WTC11 (cell line): ENCODE data around the gene ENTREP3. TPM values are rescaled to one million over a fixed set of nuclear protein-coding genes. Genes with fewer than 3 reads are reported as not detected.
A peak's percentile ranks its signal among the peaks of the same experiment; 100 is the strongest.

Source experiments
- HMGA2 ChIP-seq: fragments of 250-450 bp; sonication (Bioruptor Pico); IDR thresholded peaks from 2 replicates; pipeline ENCODE4 v1.4.0; 2021; ENCODE audit warnings: mild to moderate bottlenecking, moderate library complexity
- JUN ChIP-seq: sonication (generic); formaldehyde crosslinking; IDR thresholded peaks from 2 replicates; pipeline ENCODE4 v1.8.0; 2023; ENCODE audit warnings: mild to moderate bottlenecking, missing genetic modification reagents
- NFATC4 ChIP-seq: fragments of 250-450 bp; sonication (Bioruptor Pico); IDR thresholded peaks from 2 replicates; pipeline ENCODE4 v1.9.0; 2021; ENCODE audit warnings: mild to moderate bottlenecking
- NR1H2 ChIP-seq: sonication (generic); formaldehyde crosslinking; IDR thresholded peaks from 2 replicates; pipeline ENCODE4 v1.9.0; 2021; ENCODE audit warnings: mild to moderate bottlenecking, moderate library complexity, missing genetic modification reagents
- SMAD3 ChIP-seq: sonication (generic); formaldehyde crosslinking; IDR thresholded peaks from 2 replicates; pipeline ENCODE4 v1.8.0; 2022; ENCODE audit warnings: missing genetic modification reagents, mild to moderate bottlenecking, borderline replicate concordance
- SP1 ChIP-seq: sonication (generic); formaldehyde crosslinking; conservative IDR thresholded peaks from 2 replicates; pipeline ENCODE4 v1.8.1; 2022; ENCODE audit warnings: missing genetic modification reagents
- TEAD1 ChIP-seq: sonication (generic); formaldehyde crosslinking; IDR thresholded peaks from 2 replicates; pipeline ENCODE4 v1.8.0; 2022; ENCODE audit warnings: mild to moderate bottlenecking, missing genetic modification reagents
- ZBTB21 ChIP-seq: sonication (generic); formaldehyde crosslinking; IDR thresholded peaks from 2 replicates; pipeline ENCODE4 v1.8.1; 2023; ENCODE audit warnings: mild to moderate bottlenecking, missing genetic modification reagents, borderline replicate concordance
- ZNF317 ChIP-seq: sonication (generic); formaldehyde crosslinking; IDR thresholded peaks from 2 replicates; pipeline ENCODE4 v1.8.1; 2023; ENCODE audit warnings: low read depth, mild to moderate bottlenecking, moderate library complexity, missing genetic modification reagents, borderline replicate concordance
- ZNF416 ChIP-seq: fragments of 250-450 bp; sonication (Bioruptor Pico); IDR thresholded peaks from 2 replicates; pipeline ENCODE4 v1.9.0; 2021; ENCODE audit warnings: mild to moderate bottlenecking, inconsistent platforms
- total RNA-seq: library from RNA; stranded (reverse); gene quantifications from 3 replicates; pipeline ENCODE4 v1.2.3, GENCODE V29; 2021
- TF ChIP-seq, protein P1 (sequence below): sonication (generic); formaldehyde crosslinking; IDR thresholded peaks from 2 replicates; pipeline ENCODE4 v1.8.0; 2023; ENCODE audit warnings: missing genetic modification reagents, mild to moderate bottlenecking, borderline replicate concordance
- TF ChIP-seq, protein P2 (sequence below): sonication (generic); formaldehyde crosslinking; IDR thresholded peaks from 2 replicates; pipeline ENCODE4 v1.8.0; 2022; ENCODE audit warnings: mild to moderate bottlenecking, missing genetic modification reagents
- TF ChIP-seq, protein P3 (sequence below): sonication (generic); formaldehyde crosslinking; IDR thresholded peaks from 2 replicates; pipeline ENCODE4 v1.8.0; 2022; ENCODE audit warnings: mild to moderate bottlenecking, missing genetic modification reagents
- TF ChIP-seq, protein P4 (sequence below): sonication (generic); formaldehyde crosslinking; IDR thresholded peaks from 2 replicates; pipeline ENCODE4 v1.8.1; 2023; ENCODE audit warnings: mild to moderate bottlenecking, missing genetic modification reagents, moderate library complexity
- TF ChIP-seq, protein P5 (sequence below): fragments of 250-450 bp; sonication (Bioruptor Pico); IDR thresholded peaks from 2 replicates; pipeline ENCODE4 v2.1.2; 2022; ENCODE audit warnings: mild to moderate bottlenecking, moderate library complexity

The ENTREP3 gene
- total RNA-seq, 1 experiment from 2014 or later: 67.8 TPM

DNA sequence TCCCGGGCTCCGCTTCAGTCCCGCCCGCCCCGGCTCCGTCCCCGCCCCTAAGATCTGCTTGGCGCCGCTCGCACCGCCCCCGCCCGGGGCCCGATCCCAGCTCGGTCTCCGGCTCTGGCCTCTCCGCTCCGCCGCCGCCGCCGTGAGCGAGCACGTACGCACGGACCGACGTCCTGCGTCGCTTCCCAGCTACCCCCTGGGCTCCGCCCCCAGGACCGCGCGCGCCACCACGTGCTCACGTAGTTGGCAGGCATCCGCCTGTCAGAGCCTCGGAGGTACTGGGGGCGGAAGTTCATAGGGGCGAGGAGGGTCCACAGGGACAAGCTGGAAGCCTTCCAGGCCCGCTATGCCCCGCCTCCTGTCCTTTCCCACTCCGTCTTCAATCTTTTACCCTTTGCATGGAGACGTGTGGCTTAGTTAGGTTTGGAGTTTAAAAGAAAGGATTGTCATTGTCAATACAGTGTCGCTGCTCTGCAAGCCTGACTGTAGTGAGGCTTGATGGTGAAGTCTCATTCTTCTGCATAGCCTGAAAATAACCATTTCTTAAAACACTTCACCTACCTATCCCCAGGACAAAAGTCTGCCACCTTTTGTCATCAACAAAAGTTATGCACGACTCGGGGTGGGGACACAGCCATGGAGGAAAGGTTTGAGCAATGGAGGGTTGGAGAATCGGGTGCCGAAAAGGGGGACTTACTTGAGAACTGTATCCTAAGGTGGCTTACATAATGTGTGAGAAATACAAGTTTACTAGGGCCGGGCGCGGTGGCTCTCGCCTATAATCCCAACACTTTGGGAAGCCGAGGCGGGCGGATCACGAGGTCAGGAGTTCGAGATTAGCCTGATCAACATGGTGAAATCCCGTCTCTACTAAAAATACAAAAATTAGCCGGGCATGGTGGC, 18.3 kb upstream of the ENTREP3 start, which contains the start of gene CLK2 (continued):
- TF ChIP-seq, protein P1, sequence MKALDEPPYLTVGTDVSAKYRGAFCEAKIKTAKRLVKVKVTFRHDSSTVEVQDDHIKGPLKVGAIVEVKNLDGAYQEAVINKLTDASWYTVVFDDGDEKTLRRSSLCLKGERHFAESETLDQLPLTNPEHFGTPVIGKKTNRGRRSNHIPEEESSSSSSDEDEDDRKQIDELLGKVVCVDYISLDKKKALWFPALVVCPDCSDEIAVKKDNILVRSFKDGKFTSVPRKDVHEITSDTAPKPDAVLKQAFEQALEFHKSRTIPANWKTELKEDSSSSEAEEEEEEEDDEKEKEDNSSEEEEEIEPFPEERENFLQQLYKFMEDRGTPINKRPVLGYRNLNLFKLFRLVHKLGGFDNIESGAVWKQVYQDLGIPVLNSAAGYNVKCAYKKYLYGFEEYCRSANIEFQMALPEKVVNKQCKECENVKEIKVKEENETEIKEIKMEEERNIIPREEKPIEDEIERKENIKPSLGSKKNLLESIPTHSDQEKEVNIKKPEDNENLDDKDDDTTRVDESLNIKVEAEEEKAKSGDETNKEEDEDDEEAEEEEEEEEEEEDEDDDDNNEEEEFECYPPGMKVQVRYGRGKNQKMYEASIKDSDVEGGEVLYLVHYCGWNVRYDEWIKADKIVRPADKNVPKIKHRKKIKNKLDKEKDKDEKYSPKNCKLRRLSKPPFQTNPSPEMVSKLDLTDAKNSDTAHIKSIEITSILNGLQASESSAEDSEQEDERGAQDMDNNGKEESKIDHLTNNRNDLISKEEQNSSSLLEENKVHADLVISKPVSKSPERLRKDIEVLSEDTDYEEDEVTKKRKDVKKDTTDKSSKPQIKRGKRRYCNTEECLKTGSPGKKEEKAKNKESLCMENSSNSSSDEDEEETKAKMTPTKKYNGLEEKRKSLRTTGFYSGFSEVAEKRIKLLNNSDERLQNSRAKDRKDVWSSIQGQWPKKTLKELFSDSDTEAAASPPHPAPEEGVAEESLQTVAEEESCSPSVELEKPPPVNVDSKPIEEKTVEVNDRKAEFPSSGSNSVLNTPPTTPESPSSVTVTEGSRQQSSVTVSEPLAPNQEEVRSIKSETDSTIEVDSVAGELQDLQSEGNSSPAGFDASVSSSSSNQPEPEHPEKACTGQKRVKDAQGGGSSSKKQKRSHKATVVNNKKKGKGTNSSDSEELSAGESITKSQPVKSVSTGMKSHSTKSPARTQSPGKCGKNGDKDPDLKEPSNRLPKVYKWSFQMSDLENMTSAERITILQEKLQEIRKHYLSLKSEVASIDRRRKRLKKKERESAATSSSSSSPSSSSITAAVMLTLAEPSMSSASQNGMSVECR (CRISPR knock-in tag): peak; percentile 83; the same call in 1 of the 2 replicates
- TF ChIP-seq, protein P2, sequence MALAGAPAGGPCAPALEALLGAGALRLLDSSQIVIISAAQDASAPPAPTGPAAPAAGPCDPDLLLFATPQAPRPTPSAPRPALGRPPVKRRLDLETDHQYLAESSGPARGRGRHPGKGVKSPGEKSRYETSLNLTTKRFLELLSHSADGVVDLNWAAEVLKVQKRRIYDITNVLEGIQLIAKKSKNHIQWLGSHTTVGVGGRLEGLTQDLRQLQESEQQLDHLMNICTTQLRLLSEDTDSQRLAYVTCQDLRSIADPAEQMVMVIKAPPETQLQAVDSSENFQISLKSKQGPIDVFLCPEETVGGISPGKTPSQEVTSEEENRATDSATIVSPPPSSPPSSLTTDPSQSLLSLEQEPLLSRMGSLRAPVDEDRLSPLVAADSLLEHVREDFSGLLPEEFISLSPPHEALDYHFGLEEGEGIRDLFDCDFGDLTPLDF: no peak
- TF ChIP-seq JUN (CRISPR knock-in tag): no peak
- TF ChIP-seq NFATC4 (CRISPR knock-in tag): no peak
- TF ChIP-seq SP1 (CRISPR knock-in tag): peak; percentile 99
- TF ChIP-seq ZNF416 (CRISPR knock-in tag): no peak
- TF ChIP-seq TEAD1 (CRISPR knock-in tag): peak; percentile 95
- no peak for TF ChIP-seq ZBTB21
- TF ChIP-seq, protein P3, sequence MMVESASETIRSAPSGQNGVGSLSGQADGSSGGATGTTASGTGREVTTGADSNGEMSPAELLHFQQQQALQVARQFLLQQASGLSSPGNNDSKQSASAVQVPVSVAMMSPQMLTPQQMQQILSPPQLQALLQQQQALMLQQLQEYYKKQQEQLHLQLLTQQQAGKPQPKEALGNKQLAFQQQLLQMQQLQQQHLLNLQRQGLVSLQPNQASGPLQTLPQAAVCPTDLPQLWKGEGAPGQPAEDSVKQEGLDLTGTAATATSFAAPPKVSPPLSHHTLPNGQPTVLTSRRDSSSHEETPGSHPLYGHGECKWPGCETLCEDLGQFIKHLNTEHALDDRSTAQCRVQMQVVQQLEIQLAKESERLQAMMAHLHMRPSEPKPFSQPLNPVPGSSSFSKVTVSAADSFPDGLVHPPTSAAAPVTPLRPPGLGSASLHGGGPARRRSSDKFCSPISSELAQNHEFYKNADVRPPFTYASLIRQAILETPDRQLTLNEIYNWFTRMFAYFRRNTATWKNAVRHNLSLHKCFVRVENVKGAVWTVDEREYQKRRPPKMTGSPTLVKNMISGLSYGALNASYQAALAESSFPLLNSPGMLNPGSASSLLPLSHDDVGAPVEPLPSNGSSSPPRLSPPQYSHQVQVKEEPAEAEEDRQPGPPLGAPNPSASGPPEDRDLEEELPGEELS (CRISPR knock-in tag): peak; percentile 84; the same call in 1 of the 2 replicates
- TF ChIP-seq ZNF317 (CRISPR knock-in tag): no peak
- no peak for TF ChIP-seq NR1H2 (CRISPR knock-in tag)
- TF ChIP-seq, protein P4, sequence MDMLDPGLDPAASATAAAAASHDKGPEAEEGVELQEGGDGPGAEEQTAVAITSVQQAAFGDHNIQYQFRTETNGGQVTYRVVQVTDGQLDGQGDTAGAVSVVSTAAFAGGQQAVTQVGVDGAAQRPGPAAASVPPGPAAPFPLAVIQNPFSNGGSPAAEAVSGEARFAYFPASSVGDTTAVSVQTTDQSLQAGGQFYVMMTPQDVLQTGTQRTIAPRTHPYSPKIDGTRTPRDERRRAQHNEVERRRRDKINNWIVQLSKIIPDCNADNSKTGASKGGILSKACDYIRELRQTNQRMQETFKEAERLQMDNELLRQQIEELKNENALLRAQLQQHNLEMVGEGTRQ (CRISPR knock-in tag): peak; percentile 95
- no peak for TF ChIP-seq SMAD3 (CRISPR knock-in tag)
- TF ChIP-seq HMGA2: no peak
- TF ChIP-seq, protein P5, sequence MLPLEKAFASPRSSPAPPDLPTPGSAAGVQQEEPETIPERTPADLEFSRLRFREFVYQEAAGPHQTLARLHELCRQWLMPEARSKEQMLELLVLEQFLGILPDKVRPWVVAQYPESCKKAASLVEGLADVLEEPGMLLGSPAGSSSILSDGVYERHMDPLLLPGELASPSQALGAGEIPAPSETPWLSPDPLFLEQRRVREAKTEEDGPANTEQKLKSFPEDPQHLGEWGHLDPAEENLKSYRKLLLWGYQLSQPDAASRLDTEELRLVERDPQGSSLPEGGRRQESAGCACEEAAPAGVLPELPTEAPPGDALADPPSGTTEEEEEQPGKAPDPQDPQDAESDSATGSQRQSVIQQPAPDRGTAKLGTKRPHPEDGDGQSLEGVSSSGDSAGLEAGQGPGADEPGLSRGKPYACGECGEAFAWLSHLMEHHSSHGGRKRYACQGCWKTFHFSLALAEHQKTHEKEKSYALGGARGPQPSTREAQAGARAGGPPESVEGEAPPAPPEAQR (CRISPR knock-in tag): no peak
